HG03571 (cell line): ENCODE measurements around the gene FBXO9.

ENCODE experiments used
- ATAC-seq: cut with Tn5 transposase; IDR thresholded peaks from one replicate; pipeline ENCODE4 v1.9.1; 2021; ENCODE audit not compliant: unreplicated experiment

The FBXO9 gene

GRCh38 chr6:53086302-53086701 is 21.1 kb downstream of the FBXO9 start:
- no peak for ATAC-seq

DNA sequence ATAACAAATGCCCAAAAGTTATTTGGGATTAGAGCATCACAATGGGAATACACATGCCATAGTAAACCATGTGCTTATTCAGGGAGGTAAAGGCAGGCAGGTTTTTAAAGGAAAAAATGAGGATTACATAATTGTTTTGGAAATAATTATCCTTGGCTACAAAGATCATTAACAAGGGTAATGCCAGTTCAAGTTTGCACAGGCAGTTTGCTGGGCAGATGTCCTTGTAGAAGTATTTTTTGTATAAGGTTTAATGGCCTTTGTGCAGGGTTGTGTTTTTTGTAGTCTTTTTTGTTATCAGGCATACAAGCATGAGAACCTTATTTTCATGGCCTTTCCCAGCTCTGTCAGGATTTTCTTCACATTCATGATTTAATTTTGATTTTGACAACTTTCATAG is 24.7 kb downstream of the FBXO9 start:
- ATAC-seq, result no peak

- no peak for ATAC-seq
These were observed 25.4 kb downstream of the FBXO9 start for GRCh38 chr6:53090576-53090975.

GRCh38 chr6:53095270-53095669 is 30.1 kb downstream of the FBXO9 start:
- ATAC-seq, result no peak

DNA sequence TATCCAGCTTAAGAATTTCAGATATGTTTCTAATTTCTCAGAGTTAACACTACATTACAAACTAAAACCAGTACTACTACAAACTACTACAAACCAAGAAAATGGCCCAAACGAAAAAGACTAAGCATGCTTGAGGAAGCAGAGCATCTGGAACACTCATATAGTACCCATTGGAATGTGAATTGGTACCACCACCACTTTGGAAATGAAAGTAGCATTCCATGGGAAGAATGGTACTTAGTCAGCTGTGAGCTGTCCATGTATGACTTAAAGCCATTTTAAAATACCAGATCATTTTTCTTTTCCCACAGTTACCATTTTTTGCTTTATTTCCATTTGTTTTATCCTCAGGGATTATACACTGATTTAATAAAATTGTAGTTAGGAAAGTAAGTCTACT is 30.5 kb downstream of the FBXO9 start:
- no peak for ATAC-seq

- ATAC-seq, result no peak
These were observed 35.4 kb downstream of the FBXO9 start for GRCh38 chr6:53100561-53100960.

GRCh38 chr6:53101006-53101405 is 35.8 kb downstream of the FBXO9 start:
- ATAC-seq, result no peak

- no peak for ATAC-seq
These were observed 38.9 kb downstream of the FBXO9 start for GRCh38 chr6:53103993-53104675.

GRCh38 chr6:53104916-53105315 is 39.7 kb downstream of the FBXO9 start:
- ATAC-seq, result no peak

DNA sequence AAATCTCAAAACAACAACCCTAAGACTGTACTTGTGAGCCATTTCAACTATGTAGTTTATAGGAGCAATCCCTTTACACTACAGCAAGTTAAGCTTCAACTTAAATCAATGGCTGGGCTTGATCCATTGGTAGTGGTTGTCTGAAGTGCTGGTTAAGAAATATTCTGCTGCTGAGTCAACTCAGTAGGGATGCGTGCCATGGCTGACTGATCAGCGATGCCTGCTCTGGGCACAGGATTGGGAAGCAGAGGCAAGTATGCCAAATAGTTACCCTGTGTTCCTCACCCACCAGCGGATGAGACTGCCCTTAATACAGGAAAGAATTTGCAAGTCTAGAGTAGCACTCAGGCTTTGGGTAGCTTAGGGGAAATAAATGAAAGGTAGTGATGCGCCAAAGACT is 41.9 kb downstream of the FBXO9 start:
- no peak for ATAC-seq

DNA sequence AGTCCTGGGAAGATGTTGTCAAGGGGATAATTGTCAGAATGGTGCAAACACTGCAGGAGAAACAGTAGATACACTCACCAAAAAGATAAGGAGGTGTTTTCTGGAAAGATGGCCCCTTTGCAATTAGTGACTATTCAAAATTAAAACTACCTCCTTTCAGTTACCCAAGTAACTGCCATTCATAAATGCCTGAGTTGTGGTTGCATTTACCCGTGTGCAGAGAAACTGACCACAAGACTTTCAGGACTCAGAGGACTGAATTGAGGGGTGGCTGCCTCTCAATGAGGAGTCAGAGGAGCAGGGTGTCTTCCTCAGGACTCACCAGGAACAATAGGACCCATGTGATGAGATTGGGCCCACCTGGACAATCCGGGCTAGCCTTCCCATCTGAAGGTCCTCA is 44.4 kb downstream of the FBXO9 start:
- peak; percentile 79 for ATAC-seq

DNA sequence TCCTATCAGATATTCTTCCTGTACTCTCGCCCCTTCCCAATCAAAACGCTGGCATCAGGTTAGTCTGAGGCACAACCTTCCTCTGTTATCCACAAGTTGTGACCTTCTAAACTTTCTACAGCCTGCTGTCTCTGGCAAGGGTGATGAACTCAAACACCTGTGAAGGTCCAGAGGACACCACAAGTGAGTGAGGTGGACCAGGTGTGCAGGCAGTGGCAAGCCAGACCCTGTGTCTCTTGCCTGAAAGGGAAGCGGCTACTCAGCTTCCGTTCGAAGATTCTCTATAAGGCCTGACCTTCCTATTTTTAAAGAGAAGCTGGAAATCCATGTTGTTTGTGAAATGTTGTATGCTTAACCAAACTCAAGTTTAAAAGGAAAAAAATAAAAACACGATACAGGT is 46.7 kb downstream of the FBXO9 start:
- no peak for ATAC-seq

DNA sequence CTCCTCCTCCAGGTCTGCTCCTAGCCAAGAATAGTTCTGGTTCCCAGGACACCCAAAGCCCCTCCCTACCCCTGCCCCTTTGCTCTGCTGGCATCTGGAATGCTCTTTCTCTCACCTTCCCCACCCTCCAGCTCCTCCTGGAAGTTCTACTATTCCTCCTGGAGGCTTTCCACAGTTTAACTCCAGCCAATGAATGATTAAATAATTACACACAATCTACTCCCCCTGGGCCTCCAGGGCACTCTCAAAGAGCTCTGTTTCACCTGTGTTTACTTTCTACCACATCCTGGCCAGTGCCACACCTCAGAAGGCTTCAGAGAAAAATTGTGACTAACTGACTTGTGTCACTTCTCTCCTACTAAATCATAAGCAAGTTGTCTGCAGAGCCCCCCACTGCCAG is 47.2 kb downstream of the FBXO9 start:
- ATAC-seq, result no peak

- no peak for ATAC-seq
These were observed 47.7 kb downstream of the FBXO9 start for GRCh38 chr6:53112871-53113270.

- no peak for ATAC-seq
These were observed 48.5 kb downstream of the FBXO9 start for GRCh38 chr6:53113742-53114141.

- no peak for ATAC-seq
These were observed 49.9 kb downstream of the FBXO9 start for GRCh38 chr6:53115113-53115512.

DNA sequence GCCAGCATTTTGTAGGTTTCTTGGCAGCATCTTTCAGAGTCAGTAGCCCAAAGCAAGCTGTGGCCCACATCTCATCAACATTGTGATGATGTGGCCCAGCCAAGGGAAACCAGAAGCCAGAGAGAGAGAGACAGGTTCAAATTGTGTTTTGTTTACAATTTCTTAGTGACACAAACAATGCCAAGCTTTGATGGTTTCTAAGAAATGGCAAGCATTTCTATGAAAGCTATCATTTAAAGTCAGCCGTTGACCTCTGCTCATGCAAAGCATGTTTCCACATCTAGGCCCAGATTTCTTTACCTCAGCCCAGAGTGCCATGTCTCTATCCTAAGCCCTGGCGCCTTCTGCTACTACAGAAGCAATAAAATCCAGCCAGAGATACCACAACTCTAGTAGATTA is 50.5 kb downstream of the FBXO9 start:
- ATAC-seq, result no peak

- ATAC-seq, result no peak
These were observed 54.1 kb downstream of the FBXO9 start for GRCh38 chr6:53119349-53119748.

DNA sequence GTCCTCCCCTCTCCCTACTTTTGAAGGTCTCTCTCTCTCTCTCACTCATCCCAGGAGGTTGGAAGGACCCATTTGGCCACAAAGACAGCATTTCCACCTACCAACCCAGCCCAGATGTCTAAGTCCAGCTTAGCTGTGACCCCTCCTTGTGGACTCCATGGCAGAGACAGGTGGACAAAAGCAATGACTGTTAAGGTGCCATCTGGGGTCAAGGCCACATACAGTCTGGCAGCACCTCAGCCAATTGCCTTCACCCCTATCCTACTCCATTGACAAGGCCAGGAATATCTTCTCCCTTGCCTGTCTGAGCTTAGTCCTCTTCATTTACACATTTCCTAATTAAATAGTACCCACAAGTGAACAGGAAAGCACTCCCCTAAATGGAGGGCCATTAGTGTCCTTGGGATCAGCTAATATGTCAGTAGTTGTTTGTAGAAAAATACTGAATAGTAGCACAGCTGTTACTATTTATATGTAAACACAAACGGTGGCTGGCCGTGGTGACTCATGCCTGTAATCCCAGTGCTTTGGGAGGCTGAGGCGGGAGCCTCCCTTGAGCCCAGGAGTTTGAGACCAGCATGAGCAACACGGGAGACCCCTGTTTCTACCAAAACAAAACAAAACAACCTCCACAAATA is 54.7 kb downstream of the FBXO9 start:
- ATAC-seq, result no peak

GRCh38 chr6:53124131-53124800 is 59.1 kb downstream of the FBXO9 start:
- no peak for ATAC-seq

GRCh38 chr6:53125276-53125675 is 60.1 kb downstream of the FBXO9 start:
- no peak for ATAC-seq

DNA sequence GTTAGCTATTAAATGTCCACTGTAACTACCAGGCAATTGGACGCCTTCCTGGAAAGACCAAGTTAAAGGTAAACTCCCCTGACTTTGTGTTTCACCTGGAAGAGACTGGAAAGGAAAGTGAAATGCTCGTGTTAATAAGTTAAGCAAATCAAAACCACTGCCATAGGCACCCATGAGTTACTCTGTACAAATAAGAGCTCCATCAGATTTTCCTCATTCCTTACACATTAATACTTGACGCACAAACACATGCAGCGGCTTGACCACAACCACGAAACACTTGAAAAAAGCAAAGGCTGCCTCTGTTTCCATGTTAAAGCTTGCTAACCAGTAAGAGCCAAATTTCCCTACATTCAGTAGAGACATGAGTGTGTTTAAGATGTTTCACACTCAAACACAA is 63.6 kb downstream of the FBXO9 start:
- ATAC-seq, result no peak
